IMR-90 (cell line): Measurements from ENCODE around the gene PAPSS2. TPM values are rescaled to one million over a fixed set of nuclear protein-coding genes. Genes with fewer than 3 reads are reported as not detected.

ENCODE experiments used
- ATAC-seq: fragments of 200-7000 bp; cut with Tn5 transposase; 2 replicates; pipeline ENCODE4 v1.9.1; 2020; ENCODE audit warnings: low read depth, mild to moderate bottlenecking, moderate library complexity
- BruUV-seq: library from RNA; stranded (reverse); fragments of 400-500 nt; replicated peaks from 2 replicates; lab custom pipeline; 2021; lab: Mats Ljungman, UMichigan
- CTCF ChIA-PET: fragments of 300-600 bp; formaldehyde crosslinking; extraction: SDS; loops from one replicate; lab custom pipeline; 2021; ENCODE audit warnings: antibody characterized with exemption; lab: Yijun Ruan, JAX
- POLR2A ChIA-PET: fragments of 300-600 bp; sonication (Branson Sonifier 250); formaldehyde crosslinking; loops from one replicate; lab custom pipeline; 2022; ENCODE audit warnings: antibody characterized with exemption; ENCODE audit not compliant: unreplicated experiment; lab: Charles Lee
- DNase-seq: peaks from one replicate; pipeline ENCODE4 v3.0.0; 2013
- H2AFZ ChIP-seq: replicated peaks from 2 replicates; pipeline ENCODE3; 2013; ENCODE audit warnings: low read length, mild to moderate bottlenecking; ENCODE audit not compliant: poor library complexity
- H2AK5ac ChIP-seq: 2 replicates; pipeline ENCODE4 v1.6.1; 2013; ENCODE audit warnings: low read depth, low read length, inconsistent platforms
- H2AK9ac ChIP-seq: replicated peaks from 2 replicates; pipeline ENCODE3; 2013; ENCODE audit warnings: mild to moderate bottlenecking, low read depth, low read length, moderate library complexity; ENCODE audit not compliant: poor library complexity
- H2BK120ac ChIP-seq: 2 replicates; pipeline ENCODE4 v1.6.1; 2013; ENCODE audit warnings: low read depth, low read length, inconsistent platforms
- H2BK15ac ChIP-seq: 3 replicates; pipeline ENCODE4 v1.6.1; 2013; ENCODE audit warnings: low read depth, low read length, inconsistent platforms
- H2BK20ac ChIP-seq: 2 replicates; pipeline ENCODE4 v1.6.1; 2013; ENCODE audit warnings: low read depth, mild to moderate bottlenecking, inconsistent platforms, low read length, moderate library complexity
- H2BK5ac ChIP-seq: 2 replicates; pipeline ENCODE4 v1.6.1; 2013; ENCODE audit warnings: mild to moderate bottlenecking, low read depth, low read length, inconsistent platforms; ENCODE audit not compliant: poor library complexity, severe bottlenecking
- H3K14ac ChIP-seq: replicated peaks from 2 replicates; pipeline ENCODE4 v1.6.1; 2013; ENCODE audit warnings: low read depth, low read length, inconsistent platforms
- H3K18ac ChIP-seq: 2 replicates; pipeline ENCODE4 v1.6.1; 2013; ENCODE audit warnings: low read depth, low read length, control low read depth
- H3K23ac ChIP-seq: 2 replicates; pipeline ENCODE4 v1.6.1; 2013; ENCODE audit warnings: low read depth, low read length, inconsistent platforms
- H3K27ac ChIP-seq: 2 replicates; pipeline ENCODE4 v1.5.1; 2013; ENCODE audit warnings: mild to moderate bottlenecking, control low read depth, low read length; ENCODE audit not compliant: insufficient read depth
- H3K27me3 ChIP-seq: 2 replicates; pipeline ENCODE4 v1.6.1; 2013; ENCODE audit warnings: low read length; ENCODE audit not compliant: control insufficient read depth, insufficient read depth
- H3K36me3 ChIP-seq: 2 replicates; pipeline ENCODE4 v1.6.1; 2013; ENCODE audit warnings: low read length, mixed read lengths; ENCODE audit not compliant: control insufficient read depth, insufficient read depth
- H3K4ac ChIP-seq: 2 replicates; pipeline ENCODE4 v1.6.1; 2013; ENCODE audit warnings: low read depth, low read length, inconsistent platforms
- H3K4me1 ChIP-seq: 2 replicates; pipeline ENCODE4 v1.6.1; 2013; ENCODE audit warnings: low read length, mixed read lengths; ENCODE audit not compliant: control insufficient read depth, insufficient read depth
- H3K4me2 ChIP-seq: 2 replicates; pipeline ENCODE4 v1.6.1; 2013; ENCODE audit warnings: low read depth, mild to moderate bottlenecking, control low read depth, low read length, moderate library complexity
- H3K4me3 ChIP-seq: 2 replicates; pipeline ENCODE4 v1.5.1; 2013; ENCODE audit warnings: low read depth, mild to moderate bottlenecking, control low read depth, low read length, moderate library complexity; ENCODE audit not compliant: insufficient read depth
- H3K56ac ChIP-seq: 2 replicates; pipeline ENCODE4 v1.6.1; 2013; ENCODE audit warnings: low read length, inconsistent platforms; ENCODE audit not compliant: insufficient read depth; ENCODE audit errors: extremely low read depth
- H3K79me1 ChIP-seq, 2 experiments: 2 replicates each; pipeline ENCODE4 v1.6.1; 2013; ENCODE audit warnings: low read length in 2 of 2, inconsistent platforms in 1 of 2, low read depth in 1 of 2
- H3K9ac ChIP-seq: 2 replicates; pipeline ENCODE4 v1.6.1; 2013; ENCODE audit warnings: low read depth, low read length, control low read depth
- H3K9me1 ChIP-seq: 2 replicates; pipeline ENCODE4 v1.6.1; 2013; ENCODE audit warnings: low read length, inconsistent platforms; ENCODE audit not compliant: insufficient read depth
- H3K9me3 ChIP-seq: 2 replicates; pipeline ENCODE4 v1.6.1; 2013; ENCODE audit warnings: low read length; ENCODE audit not compliant: control insufficient read depth, insufficient read depth
- H4K20me1 ChIP-seq: 2 replicates; pipeline ENCODE4 v1.6.1; 2013; ENCODE audit warnings: low read length, inconsistent platforms; ENCODE audit not compliant: insufficient read depth
- H4K5ac ChIP-seq: 2 replicates; pipeline ENCODE4 v1.6.1; 2013; ENCODE audit warnings: mild to moderate bottlenecking, low read depth, low read length, control low read depth
- H4K8ac ChIP-seq, 2 experiments: 2 replicates each; pipeline ENCODE4 v1.6.1; 2013; ENCODE audit warnings: low read depth in 2 of 2, low read length in 2 of 2, control low read depth in 1 of 2, inconsistent platforms in 1 of 2
- H4K91ac ChIP-seq: 2 replicates; pipeline ENCODE4 v1.6.1; 2013; ENCODE audit warnings: low read depth, low read length, inconsistent platforms; ENCODE audit not compliant: insufficient read depth
- BHLHE40 ChIP-seq: fragments of 150-350 bp; IDR thresholded peaks from 2 replicates; pipeline ENCODE4 v1.6.1; 2016; ENCODE audit warnings: mild to moderate bottlenecking, low read depth, low read length
- CEBPB ChIP-seq: IDR thresholded peaks from 2 replicates; pipeline ENCODE4 v1.6.1; 2012; ENCODE audit warnings: low read depth, low read length, improper control_type of control experiment
- CHD1 ChIP-seq: IDR thresholded peaks from 2 replicates; pipeline ENCODE4 v1.6.1; 2012; ENCODE audit warnings: low read depth, low read length, improper control_type of control experiment
- FOS ChIP-seq: fragments of 150-350 bp; IDR thresholded peaks from 2 replicates; pipeline ENCODE4 v1.6.1; 2016; ENCODE audit warnings: low read depth, low read length
- MAFK ChIP-seq: IDR thresholded peaks from 2 replicates; pipeline ENCODE4 v1.6.1; 2012; ENCODE audit warnings: low read depth, low read length, improper control_type of control experiment
- MAZ ChIP-seq: IDR thresholded peaks from 2 replicates; pipeline ENCODE4 v1.6.1; 2012; ENCODE audit warnings: low read depth, mild to moderate bottlenecking, low read length, improper control_type of control experiment, moderate library complexity, borderline replicate concordance
- MXI1 ChIP-seq: IDR thresholded peaks from 2 replicates; pipeline ENCODE4 v1.6.1; 2012; ENCODE audit warnings: low read depth, mild to moderate bottlenecking, low read length, moderate library complexity, borderline replicate concordance
- NFE2L2 ChIP-seq: fragments of 150-350 bp; IDR thresholded peaks from 2 replicates; pipeline ENCODE4 v1.6.1; 2016; ENCODE audit warnings: low read depth, mild to moderate bottlenecking, low read length
- POLR2A ChIP-seq: IDR thresholded peaks from 2 replicates; pipeline ENCODE4 v1.6.1; 2012; ENCODE audit warnings: mild to moderate bottlenecking, low read depth, low read length
- RAD21 ChIP-seq: IDR thresholded peaks from 2 replicates; pipeline ENCODE4 v1.6.1; 2012; ENCODE audit warnings: low read length, improper control_type of control experiment
- RCOR1 ChIP-seq: IDR thresholded peaks from 2 replicates; pipeline ENCODE4 v1.6.1; 2012; ENCODE audit warnings: mild to moderate bottlenecking, low read length, improper control_type of control experiment; ENCODE audit not compliant: insufficient replicate concordance
- RFX5 ChIP-seq: IDR thresholded peaks from 2 replicates; pipeline ENCODE4 v1.8.0; 2012; ENCODE audit warnings: low read depth, mild to moderate bottlenecking, low read length, moderate library complexity
- SMC3 ChIP-seq: fragments of 150-350 bp; IDR thresholded peaks from 2 replicates; pipeline ENCODE4 v1.6.1; 2016; ENCODE audit warnings: low read depth, mild to moderate bottlenecking, antibody characterized with exemption, low read length, moderate library complexity
- WGBS, 2 experiments: methylation state at CpG; one replicate each; pipeline versions ENCODE4 v1.1.5 to v1.1.7; 2013; ENCODE audit warnings: missing lambda C conversion rate in 2 of 2; ENCODE audit not compliant: insufficient read length in 1 of 2; ENCODE audit errors: extremely low coverage in 2 of 2; 5-methylcytosine and 5-hydroxymethylcytosine counted together
- dilution Hi-C: fragments of 300-500 bp; cut with HindIII; formaldehyde crosslinking; loops from one replicate; pipeline ENCODE4 v1.14.3; 2018; ENCODE audit warnings: low sequenced_read_pairs; ENCODE audit not compliant: unreplicated experiment
- in situ Hi-C: fragments of 300-500 bp; cut with MboI; formaldehyde crosslinking; loops from 3 replicates; pipeline ENCODE4 v1.14.3; 2019; ENCODE audit warnings: low sequenced_read_pairs, inconsistent platforms, mixed read lengths
- intact Hi-C: fragments of 100-400 bp; cut with micrococcal nuclease; formaldehyde crosslinking; loops from 2 replicates; pipeline ENCODE4 v1.10.0; 2022
- polyA plus RNA-seq, 3 experiments: library from polyadenylated mRNA; depleted of rRNA; stranded (reverse); fragments of >200 nt; gene quantifications; 2 replicates each; pipeline ENCODE4 v1.2.3, GENCODE V29; 2012; ENCODE audit warnings: low replicate concordance in 1 of 3
- total RNA-seq: library from RNA; depleted of rRNA; stranded (reverse); fragments of >200 nt; gene quantifications from 2 replicates; pipeline ENCODE4 v1.2.3, GENCODE V29; 2012
- TF ChIP-seq, protein P1 (sequence below): conservative IDR thresholded peaks from 2 replicates; pipeline ENCODE4 v1.5.1; 2012; ENCODE audit warnings: mild to moderate bottlenecking, low read depth, low read length, improper control_type of control experiment
- TF ChIP-seq, protein P2 (sequence below): fragments of 150-350 bp; IDR thresholded peaks from 2 replicates; pipeline ENCODE4 v1.6.1; 2017; ENCODE audit warnings: mild to moderate bottlenecking, antibody characterized with exemption, low read length, low read depth
- TF ChIP-seq, protein P3 (sequence below): fragments of 150-350 bp; IDR thresholded peaks from 2 replicates; pipeline ENCODE4 v1.6.1; 2016; ENCODE audit warnings: low read depth, mild to moderate bottlenecking, low read length, moderate library complexity, borderline replicate concordance

The PAPSS2 gene
- total and polyA plus RNA-seq, 2 of the 4 experiments (the other 2 are of a cell fraction), result 55.0 to 63.3 TPM

DNA sequence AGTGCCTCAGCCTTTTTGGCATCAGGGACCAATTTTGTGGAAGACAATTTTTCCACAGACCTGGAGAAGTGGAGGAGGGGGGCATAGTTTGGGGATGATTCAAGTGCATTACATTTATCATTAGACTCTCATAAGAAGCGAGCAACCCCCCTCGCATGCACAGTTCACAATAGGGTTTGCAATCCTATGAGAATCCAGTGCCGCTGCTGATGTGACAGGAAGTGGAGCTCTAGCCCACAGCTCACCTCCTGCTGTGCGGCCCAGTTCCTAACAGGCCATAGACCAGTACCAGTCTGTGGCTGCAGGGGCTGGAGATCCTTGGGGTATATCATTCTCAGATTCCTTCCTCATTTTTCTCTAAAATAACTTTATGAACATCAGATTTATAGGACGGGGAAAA lies 107.6 kb downstream of the PAPSS2 start:
- Histone ChIP-seq H3K4me3 (no peak overlapping the region), H2AK9ac (no peak overlapping the region), H2BK15ac (no peak overlapping the region), H4K91ac (no peak overlapping the region), H2BK20ac (no peak overlapping the region), H3K18ac (no peak overlapping the region), H2AK5ac (no peak overlapping the region), H2BK120ac (no peak overlapping the region), H4K8ac (no peak overlapping the region), H3K36me3 (peaks cover 16% of the 10 kb centered on the region), H4K20me1 (no peaks in the 10 kb centered on the region), H3K4me1 (peaks cover 9% of the 10 kb centered on the region), H3K9me3 (no peaks in the 10 kb centered on the region), H3K56ac (no peak overlapping the region), H3K27ac (no peak overlapping the region), H3K9ac (no peak overlapping the region), H2AFZ (no peak overlapping the region), H3K23ac (no peak overlapping the region), H3K27me3 (no peaks in the 10 kb centered on the region), H3K14ac (no peak overlapping the region), H3K4me2 (no peak overlapping the region), H4K5ac (no peak overlapping the region), H3K79me1 (peaks cover 10 to 24% of the 10 kb centered on the region in 2 experiments; a peak in 3 of 4 replicates), H3K4ac (no peak overlapping the region), H3K9me1 (peaks cover 13% of the 10 kb centered on the region), H2BK5ac (no peak overlapping the region)
- POLR2A ChIA-PET, result no interaction called here
- CTCF ChIA-PET, result no interaction called here
- peak; percentile 47 for DNase-seq
- no peak for ATAC-seq
- dilution Hi-C loops, result no loop called here
- no CpG with 5 or more reads among the region's 5 CpGs for WGBS, 2 experiments
- intact Hi-C loops, result no loop called here
- no TSS peak for BruUV-seq
- TF ChIP-seq CHD1, result no peak
- no peak for TF ChIP-seq CEBPB
- TF ChIP-seq, protein P1, sequence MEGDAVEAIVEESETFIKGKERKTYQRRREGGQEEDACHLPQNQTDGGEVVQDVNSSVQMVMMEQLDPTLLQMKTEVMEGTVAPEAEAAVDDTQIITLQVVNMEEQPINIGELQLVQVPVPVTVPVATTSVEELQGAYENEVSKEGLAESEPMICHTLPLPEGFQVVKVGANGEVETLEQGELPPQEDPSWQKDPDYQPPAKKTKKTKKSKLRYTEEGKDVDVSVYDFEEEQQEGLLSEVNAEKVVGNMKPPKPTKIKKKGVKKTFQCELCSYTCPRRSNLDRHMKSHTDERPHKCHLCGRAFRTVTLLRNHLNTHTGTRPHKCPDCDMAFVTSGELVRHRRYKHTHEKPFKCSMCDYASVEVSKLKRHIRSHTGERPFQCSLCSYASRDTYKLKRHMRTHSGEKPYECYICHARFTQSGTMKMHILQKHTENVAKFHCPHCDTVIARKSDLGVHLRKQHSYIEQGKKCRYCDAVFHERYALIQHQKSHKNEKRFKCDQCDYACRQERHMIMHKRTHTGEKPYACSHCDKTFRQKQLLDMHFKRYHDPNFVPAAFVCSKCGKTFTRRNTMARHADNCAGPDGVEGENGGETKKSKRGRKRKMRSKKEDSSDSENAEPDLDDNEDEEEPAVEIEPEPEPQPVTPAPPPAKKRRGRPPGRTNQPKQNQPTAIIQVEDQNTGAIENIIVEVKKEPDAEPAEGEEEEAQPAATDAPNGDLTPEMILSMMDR, result no peak
- TF ChIP-seq NFE2L2, result no peak
- no peak for TF ChIP-seq SMC3
- TF ChIP-seq, protein P2, sequence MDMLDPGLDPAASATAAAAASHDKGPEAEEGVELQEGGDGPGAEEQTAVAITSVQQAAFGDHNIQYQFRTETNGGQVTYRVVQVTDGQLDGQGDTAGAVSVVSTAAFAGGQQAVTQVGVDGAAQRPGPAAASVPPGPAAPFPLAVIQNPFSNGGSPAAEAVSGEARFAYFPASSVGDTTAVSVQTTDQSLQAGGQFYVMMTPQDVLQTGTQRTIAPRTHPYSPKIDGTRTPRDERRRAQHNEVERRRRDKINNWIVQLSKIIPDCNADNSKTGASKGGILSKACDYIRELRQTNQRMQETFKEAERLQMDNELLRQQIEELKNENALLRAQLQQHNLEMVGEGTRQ, result no peak
- TF ChIP-seq, protein P3, sequence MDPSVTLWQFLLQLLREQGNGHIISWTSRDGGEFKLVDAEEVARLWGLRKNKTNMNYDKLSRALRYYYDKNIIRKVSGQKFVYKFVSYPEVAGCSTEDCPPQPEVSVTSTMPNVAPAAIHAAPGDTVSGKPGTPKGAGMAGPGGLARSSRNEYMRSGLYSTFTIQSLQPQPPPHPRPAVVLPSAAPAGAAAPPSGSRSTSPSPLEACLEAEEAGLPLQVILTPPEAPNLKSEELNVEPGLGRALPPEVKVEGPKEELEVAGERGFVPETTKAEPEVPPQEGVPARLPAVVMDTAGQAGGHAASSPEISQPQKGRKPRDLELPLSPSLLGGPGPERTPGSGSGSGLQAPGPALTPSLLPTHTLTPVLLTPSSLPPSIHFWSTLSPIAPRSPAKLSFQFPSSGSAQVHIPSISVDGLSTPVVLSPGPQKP, result no peak
- no peak for TF ChIP-seq RAD21
- no peak for TF ChIP-seq POLR2A
- TF ChIP-seq MXI1, result no peak
- no peak for TF ChIP-seq MAZ
- no peak for TF ChIP-seq MAFK
- TF ChIP-seq RFX5, result no peak
- TF ChIP-seq BHLHE40, result no peak
- TF ChIP-seq FOS, result no peak
- no peak for TF ChIP-seq RCOR1
- in situ Hi-C loops, result no loop called here
